ENCODE results near the gene OXNAD1. TPM values are rescaled to one million over a fixed set of nuclear protein-coding genes. Genes with fewer than 3 reads are reported as not detected.

OXNAD1 gene
- total RNA-seq, 1 experiment from 2014 or later: 23.7 TPM

GRCh38 chr3:16332904-16333426 lies 68.0 kb downstream of the OXNAD1 start:
- no peak overlapping the region for H4K91ac ChIP-seq (ENCODE audit: insufficient read length, low read depth, low read length)
- H4K20me1 ChIP-seq (ENCODE audit: control insufficient read depth, insufficient read depth, insufficient read length): no peaks in the 10 kb centered on the region
- Mint-ChIP-seq H3K36me3 (ENCODE audit: insufficient read depth in 1 of 3, low read depth in 3 of 3) (peaks cover 36 to 54% (median 49%) of the 10 kb centered on the region in 3 experiments), H3K9me3 (peaks cover 13% of the 10 kb centered on the region in 2 experiments), H3K4me3 (no peak overlapping the region), H3K4me1 (peaks cover 7 to 17% of the 10 kb centered on the region in 2 experiments), H3K27ac (no peak overlapping the region), H3K27me3 (ENCODE audit: low read depth) (no peaks in the 10 kb centered on the region)
- no peaks in the 10 kb centered on the region for H3K79me1 ChIP-seq (ENCODE audit: insufficient read depth, low read depth, low read length, poor library complexity, severe bottlenecking)
- no peaks in the 10 kb centered on the region for H3K9me3 ChIP-seq (ENCODE audit: control insufficient read depth, low read depth, low read length)
- no peaks in the 10 kb centered on the region for H3K27me3 ChIP-seq (ENCODE audit: insufficient read depth, low read length)
- no peak overlapping the region for H2BK15ac ChIP-seq (ENCODE audit: low read depth, low read length)
- H3K4me1 ChIP-seq (ENCODE audit: insufficient read depth, low read length): peaks cover 3% of the 10 kb centered on the region; the same call in 1 of the 2 replicates
- no peak overlapping the region for H2BK5ac ChIP-seq (ENCODE audit: insufficient read length, low read length)
- no peak overlapping the region for H2BK120ac ChIP-seq (ENCODE audit: low read depth, low read length, poor library complexity, severe bottlenecking)
- H3K18ac ChIP-seq (ENCODE audit: insufficient read length, low read depth, low read length): no peak overlapping the region
- H3T11ph ChIP-seq (ENCODE audit: low read length): no peak overlapping the region
- no peak overlapping the region for H3K14ac ChIP-seq (ENCODE audit: insufficient read depth, low read length)
- H3K27ac ChIP-seq (ENCODE audit: insufficient read length, low read depth, low read length): no peak overlapping the region
- no peak overlapping the region for H4K8ac ChIP-seq (replicated peaks; ENCODE audit: insufficient read length, low read depth, low read length)
- no peak overlapping the region for H3K9ac ChIP-seq (ENCODE audit: extremely low read depth, insufficient read length, low read length)
- H2AFZ ChIP-seq (ENCODE audit: low read length): no peak overlapping the region
- H3K23ac ChIP-seq (ENCODE audit: insufficient read length, low read depth, low read length): no peak overlapping the region
- no peak overlapping the region for H3K4ac ChIP-seq (ENCODE audit: low read depth, low read length)
- no peaks in the 10 kb centered on the region for H3K79me2 ChIP-seq (ENCODE audit: insufficient read depth, low read length)
- H3K56ac ChIP-seq (ENCODE audit: insufficient read length, low read depth, low read length): no peak overlapping the region
- no peak overlapping the region for H2AK5ac ChIP-seq (ENCODE audit: insufficient read length, low read length)
- no peak for TF ChIP-seq CTCF (conservative IDR thresholded peaks at IDR 0.05)
- H2BK20ac ChIP-seq (ENCODE audit: low read depth, low read length, poor library complexity, severe bottlenecking): no peak overlapping the region
- no peak overlapping the region for H4K5ac ChIP-seq (ENCODE audit: insufficient read length, low read depth, low read length)
- DNase-seq: no peak
- WGBS (ENCODE audit: extremely low coverage, insufficient read length, low lambda C conversion rate): no CpG with 5 or more reads among the region's 1 CpG
- H2BK12ac ChIP-seq (ENCODE audit: insufficient read length, low read depth, low read length): no peak overlapping the region
- H3K23me2 ChIP-seq (ENCODE audit: insufficient read length, low read depth, low read length, poor library complexity, severe bottlenecking): no peaks in the 10 kb centered on the region
- H3K4me2 ChIP-seq (ENCODE audit: insufficient read depth, insufficient read length, low read length): no peak overlapping the region
